Measurements from ENCODE around the gene TRHDE.

Gene TRHDE

GRCh38 chr12:72444125-72444524 lies 172.0 kb downstream of the TRHDE start:
- DNase-seq (ENCODE audit: low spot score) = no peak

DNA sequence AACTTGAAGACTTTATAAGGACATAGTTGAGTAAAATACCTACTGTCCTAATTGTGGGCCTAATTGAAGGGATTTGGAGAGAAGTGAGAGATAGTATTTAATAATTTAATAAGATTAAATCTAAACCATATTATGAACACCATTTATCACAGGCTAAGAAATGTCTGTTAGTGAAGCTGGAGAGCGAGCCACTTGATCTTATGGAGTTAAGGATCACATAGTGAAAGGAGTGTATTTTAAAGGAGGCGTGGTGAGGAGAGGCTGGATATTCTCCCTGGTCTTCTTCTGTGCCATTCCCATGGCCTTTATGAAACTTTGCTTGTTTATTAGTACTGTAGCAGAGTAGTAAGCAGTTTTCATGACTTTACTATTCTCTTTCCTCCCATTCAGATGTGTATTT lies 172.4 kb downstream of the TRHDE start:
- DNase-seq (ENCODE audit: low spot score) = no peak

- DNase-seq (ENCODE audit: low spot score) = no peak
These were observed 175.9 kb downstream of the TRHDE start for GRCh38 chr12:72448089-72448488.

- no peak for DNase-seq (ENCODE audit: low spot score)
These were observed 176.6 kb downstream of the TRHDE start for GRCh38 chr12:72448805-72449204.

GRCh38 chr12:72453066-72453465 lies 180.9 kb downstream of the TRHDE start:
- DNase-seq (ENCODE audit: low spot score) = no peak

DNA sequence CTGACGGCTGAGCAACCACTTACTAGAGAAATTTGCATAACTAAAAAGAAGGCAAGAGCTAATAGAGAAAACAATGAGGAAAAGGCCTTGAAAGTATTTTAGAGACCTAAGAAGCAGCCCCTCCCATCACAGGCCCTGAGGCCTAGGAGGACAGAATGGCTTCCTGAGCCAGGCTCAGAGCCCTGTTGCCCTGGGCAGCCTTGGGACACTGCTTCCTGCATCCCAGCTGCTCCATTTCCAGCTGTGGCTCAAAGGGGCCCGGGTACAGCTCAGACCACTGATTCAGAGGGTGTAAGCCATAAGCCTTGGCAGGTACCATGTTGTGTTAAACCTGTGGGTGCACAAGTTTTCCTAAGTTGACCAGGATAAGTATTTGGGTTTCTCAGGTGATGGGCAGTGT lies 181.4 kb downstream of the TRHDE start:
- no peak for DNase-seq (ENCODE audit: low spot score)

DNA sequence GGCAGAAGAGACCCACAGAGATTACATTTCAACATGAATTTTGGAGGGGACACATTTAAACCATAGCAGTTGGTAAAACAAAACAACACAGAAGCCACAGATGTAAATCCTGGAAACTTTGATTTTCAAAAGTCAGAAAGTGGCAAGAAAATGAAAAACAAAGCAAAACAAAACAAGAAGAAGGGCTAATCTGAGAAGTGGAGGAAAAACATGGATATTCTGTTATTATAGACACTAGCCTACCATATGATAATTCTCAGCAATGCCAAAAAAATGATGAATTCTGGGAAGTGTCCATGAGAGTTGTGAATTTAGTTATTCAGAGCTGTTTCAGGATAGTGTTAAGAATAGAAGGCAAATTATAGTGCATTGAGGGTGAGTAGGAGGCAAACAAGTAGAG lies 192.3 kb downstream of the TRHDE start:
- no peak for DNase-seq (ENCODE audit: low spot score)

DNA sequence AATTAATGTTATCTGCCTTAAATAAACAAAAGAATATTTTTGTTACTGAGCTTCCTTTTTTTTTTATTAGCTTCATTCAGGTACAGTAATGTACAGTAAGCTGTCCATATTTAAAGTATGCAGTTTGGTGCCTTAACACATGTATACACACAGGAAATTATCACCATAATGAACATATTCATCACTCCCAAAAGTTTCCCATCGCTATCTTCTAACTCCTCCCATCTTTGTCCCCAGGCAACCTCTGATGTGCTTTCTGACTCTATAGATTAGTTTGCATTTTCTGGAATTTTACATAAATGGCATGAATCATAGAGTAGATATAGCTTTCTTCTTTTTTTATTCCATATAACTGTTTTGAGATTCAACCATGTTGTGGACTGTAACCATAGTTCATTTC lies 193.0 kb downstream of the TRHDE start:
- DNase-seq (ENCODE audit: low spot score) = no peak

DNA sequence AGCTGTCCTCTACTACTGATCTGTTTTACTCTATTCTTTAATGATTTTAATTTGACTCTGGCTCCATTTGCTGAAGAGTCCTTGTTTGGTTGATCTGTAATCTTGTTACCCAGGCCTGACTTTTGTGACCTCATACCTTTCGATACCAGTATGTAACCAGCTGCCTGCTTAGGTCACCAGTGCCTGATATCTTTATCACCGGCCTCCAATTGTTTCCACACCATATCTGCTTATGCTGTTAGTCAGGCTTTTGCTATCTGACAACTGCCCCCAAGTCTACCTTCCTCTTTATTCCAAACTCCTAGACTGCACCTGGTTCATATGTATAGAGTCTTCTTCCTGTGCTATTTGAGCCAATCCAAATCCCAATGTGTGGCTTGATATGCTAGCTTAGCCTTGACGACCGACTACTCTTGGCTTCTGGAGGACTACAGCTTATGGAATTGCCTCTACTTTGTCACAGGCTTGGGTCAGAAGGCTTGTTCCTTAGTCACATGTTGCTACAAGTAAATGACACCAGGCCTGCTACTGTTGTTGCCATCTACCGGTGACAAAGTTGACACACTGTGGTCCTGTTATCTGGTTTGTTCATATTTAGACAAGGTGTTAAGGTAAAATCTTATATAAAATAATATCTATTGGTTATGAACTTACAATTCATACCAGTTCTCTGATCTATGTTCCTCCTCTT lies 193.9 kb downstream of the TRHDE start:
- no peak for DNase-seq (ENCODE audit: low spot score)

GRCh38 chr12:72467985-72468384 lies 195.8 kb downstream of the TRHDE start:
- DNase-seq (ENCODE audit: low spot score) = no peak

- no peak for DNase-seq (ENCODE audit: low spot score)
These were observed 196.3 kb downstream of the TRHDE start for GRCh38 chr12:72468505-72468904.

- no peak for DNase-seq (ENCODE audit: low spot score)
These were observed 199.6 kb downstream of the TRHDE start for GRCh38 chr12:72471806-72472205.

- DNase-seq (ENCODE audit: low spot score) = no peak
These were observed 200.2 kb downstream of the TRHDE start for GRCh38 chr12:72472350-72472749.

GRCh38 chr12:72476301-72476700 lies 204.1 kb downstream of the TRHDE start:
- no peak for DNase-seq (ENCODE audit: low spot score)

- DNase-seq (ENCODE audit: low spot score) = no peak
These were observed 213.0 kb downstream of the TRHDE start for GRCh38 chr12:72485017-72485701.

DNA sequence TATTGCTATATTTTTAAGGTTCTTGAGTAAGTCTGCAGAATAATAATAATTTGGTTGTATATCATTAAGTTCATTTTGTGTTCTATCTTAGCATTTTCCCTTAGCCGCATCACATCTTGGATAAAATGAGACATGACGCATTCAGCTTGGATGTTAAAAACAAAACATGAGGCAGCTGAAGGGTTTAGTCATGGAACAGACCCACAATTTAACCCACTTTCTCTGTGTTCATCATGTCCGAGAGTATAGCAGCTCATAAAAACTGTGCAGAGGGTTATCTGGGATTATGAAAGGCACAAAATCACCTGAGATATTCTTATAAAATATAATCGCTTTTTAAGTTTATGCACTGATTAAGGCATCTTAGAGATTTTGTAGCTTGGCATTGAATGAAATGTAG lies 219.3 kb downstream of the TRHDE start:
- DNase-seq (ENCODE audit: low spot score) = peak; percentile 21

DNA sequence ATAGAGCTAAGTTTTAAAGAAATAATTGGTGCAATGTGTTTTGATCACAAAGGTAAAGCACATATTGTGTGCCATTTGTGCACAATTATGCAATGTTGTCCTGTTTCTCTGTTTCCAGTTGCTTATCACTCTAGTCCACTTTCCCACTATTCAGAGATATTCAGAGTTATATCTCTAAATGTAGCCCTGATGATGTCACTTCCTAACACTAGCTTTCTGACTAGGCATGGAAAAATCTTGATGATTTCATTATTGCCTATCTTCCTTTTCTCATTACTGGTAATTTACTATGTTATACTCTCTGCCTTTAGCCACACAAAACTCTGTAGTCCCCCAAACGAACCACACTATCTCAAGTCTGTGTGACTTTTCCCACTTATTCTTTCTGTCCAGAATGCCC lies 221.2 kb downstream of the TRHDE start:
- no peak for DNase-seq (ENCODE audit: low spot score)

DNA sequence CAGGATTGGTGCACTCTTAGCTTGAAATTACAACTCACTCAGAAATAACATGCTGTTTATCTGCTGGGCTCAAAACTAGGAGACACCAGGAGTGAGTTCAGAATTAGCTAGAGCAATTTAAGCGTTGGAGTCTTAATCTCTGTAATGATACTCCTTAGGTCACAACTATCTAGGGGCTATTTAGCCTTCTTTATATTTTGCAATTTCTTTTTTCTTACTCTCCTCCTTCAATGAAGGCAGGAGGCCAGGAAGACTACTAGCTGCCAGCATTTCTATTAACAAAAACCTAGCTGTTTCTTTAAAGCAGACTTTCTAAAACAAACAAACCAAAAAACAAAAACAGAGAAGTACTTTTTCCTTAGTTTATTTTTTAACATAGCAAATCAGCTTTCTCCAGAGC lies 226.2 kb downstream of the TRHDE start:
- DNase-seq (ENCODE audit: low spot score) = no peak

GRCh38 chr12:72499244-72499643 lies 227.1 kb downstream of the TRHDE start:
- DNase-seq (ENCODE audit: low spot score) = no peak

GRCh38 chr12:72502546-72502945 lies 230.4 kb downstream of the TRHDE start:
- no peak for DNase-seq (ENCODE audit: low spot score)

DNA sequence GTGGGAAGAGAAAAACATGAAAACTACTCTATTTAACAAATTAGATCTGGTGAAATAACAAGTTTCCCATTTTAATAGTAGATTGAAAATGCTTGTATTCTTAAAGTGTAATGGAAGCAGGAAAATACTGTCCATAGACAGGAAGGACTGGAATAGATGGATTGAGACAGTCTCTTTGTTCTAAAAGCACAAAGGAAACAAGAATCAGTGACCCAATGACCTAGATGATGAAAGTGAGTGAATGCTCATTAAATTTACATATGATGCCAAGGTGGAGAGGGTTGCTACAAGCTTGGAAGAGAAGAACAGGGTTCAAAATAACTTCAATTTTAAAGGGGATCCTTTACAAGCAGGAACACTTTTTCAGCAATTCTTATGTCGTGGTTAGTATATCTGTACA lies 233.1 kb downstream of the TRHDE start:
- no peak for DNase-seq (ENCODE audit: low spot score)

DNA sequence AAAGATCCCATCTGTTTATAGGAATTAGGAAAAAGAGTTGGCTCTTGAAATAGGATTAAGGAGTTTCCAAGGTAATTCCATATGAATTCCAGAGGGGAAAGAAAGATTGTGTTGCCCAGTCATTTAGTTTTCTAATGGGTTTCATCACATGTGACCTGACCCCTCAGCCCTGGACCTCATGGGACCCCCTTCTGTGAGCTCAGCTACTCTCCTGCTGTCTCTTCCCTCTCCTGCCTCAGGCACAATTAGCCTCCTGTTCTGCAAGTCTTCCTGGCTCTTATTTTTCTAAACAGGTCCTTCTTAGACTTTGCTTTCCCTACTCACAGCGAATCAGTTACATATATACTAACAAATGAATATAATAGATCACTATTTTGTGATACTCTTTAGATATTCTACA lies 237.7 kb downstream of the TRHDE start:
- DNase-seq (ENCODE audit: low spot score) = no peak

DNA sequence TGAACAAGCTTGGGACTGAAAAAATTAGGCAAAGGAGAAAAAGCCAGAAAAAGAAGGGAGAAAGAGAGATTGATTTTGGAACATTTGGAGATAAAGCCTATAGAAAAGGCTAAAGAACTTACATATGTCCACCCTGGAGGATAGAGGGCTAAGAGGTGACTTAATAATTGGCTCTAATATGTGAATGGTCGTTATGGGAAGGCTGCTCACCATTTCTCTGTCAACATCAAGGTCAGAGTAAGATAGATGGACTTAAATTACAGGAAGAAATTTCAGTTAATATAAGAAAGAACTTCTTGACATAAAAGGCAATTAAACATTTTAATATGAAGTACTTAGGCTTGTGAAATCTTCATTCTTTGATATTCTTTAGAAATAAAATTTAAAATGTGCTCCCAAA lies 238.6 kb downstream of the TRHDE start:
- no peak for DNase-seq (ENCODE audit: low spot score)

DNA sequence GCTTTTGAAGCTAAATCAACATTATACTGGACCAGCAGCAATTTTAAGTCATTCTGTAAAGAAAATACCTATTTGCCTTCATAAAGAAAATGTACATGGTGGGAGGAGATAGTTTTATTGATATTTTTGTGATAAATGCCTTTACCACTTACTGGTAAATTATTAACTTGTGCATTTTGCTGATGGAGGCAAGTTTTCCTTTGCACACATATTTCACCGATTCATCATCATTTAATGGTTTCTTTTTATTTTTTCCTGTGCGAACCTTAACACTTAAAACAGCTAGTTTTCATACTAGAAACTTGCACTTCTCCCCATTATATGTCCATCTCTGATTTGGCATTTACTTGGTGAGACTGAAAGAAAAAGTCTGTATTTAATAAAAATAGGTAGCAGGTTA lies 239.3 kb downstream of the TRHDE start:
- no peak for DNase-seq (ENCODE audit: low spot score)

Data from Ammon's horn (tissue), 1 donor.